Liver (tissue), 9 donors: ENCODE data around the gene IL23A. TPM values are rescaled to one million over a fixed set of nuclear protein-coding genes. Genes with fewer than 3 reads are reported as not detected.

ENCODE experiments used
- DNase-seq: peaks from one replicate; pipeline ENCODE4 v3.0.0-alpha.2; 2017; ENCODE audit warnings: low spot score
- H3K27ac ChIP-seq, 2 donors: one replicate each; pipeline ENCODE4 v1.7.0; 2013; ENCODE audit warnings: inconsistent platforms in 2 of 2, low read length in 2 of 2, control low read depth in 1 of 2, low read depth in 1 of 2, mild to moderate bottlenecking in 1 of 2
- H3K27me3 ChIP-seq, 4 donors: one replicate each; pipeline versions ENCODE4 v1.6.1 to v1.7.0; 2013; ENCODE audit warnings: low read length in 3 of 4, inconsistent platforms in 1 of 4, mild to moderate bottlenecking in 1 of 4, moderate library complexity in 1 of 4; ENCODE audit not compliant: control insufficient read depth in 4 of 4, insufficient read depth in 4 of 4
- H3K36me3 ChIP-seq, 4 donors: one replicate each; pipeline versions ENCODE4 v1.6.1 to v1.7.0; 2013; ENCODE audit warnings: low read length in 3 of 4, mild to moderate bottlenecking in 3 of 4, low read depth in 1 of 4, moderate library complexity in 1 of 4; ENCODE audit not compliant: control insufficient read depth in 4 of 4, insufficient read depth in 3 of 4
- H3K4me1 ChIP-seq, 4 donors: one replicate each; pipeline versions ENCODE4 v1.6.1 to v1.7.0; 2013; ENCODE audit warnings: low read length in 3 of 4, mild to moderate bottlenecking in 3 of 4, moderate library complexity in 1 of 4; ENCODE audit not compliant: control insufficient read depth in 4 of 4, insufficient read depth in 4 of 4
- H3K4me3 ChIP-seq, 3 donors: one replicate each; pipeline versions ENCODE4 v1.6.1 to v1.7.0; 2013; ENCODE audit warnings: low read length in 3 of 3, control low read depth in 1 of 3, low read depth in 1 of 3, mild to moderate bottlenecking in 1 of 3
- H3K9ac ChIP-seq, 2 donors: one replicate each; pipeline ENCODE4 v1.7.0; 2013; ENCODE audit warnings: low read length in 2 of 2, mild to moderate bottlenecking in 2 of 2, moderate library complexity in 2 of 2, control low read depth in 1 of 2, low read depth in 1 of 2
- H3K9me3 ChIP-seq, 4 donors: one replicate each; pipeline versions ENCODE4 v1.6.1 to v1.7.0; 2013; ENCODE audit warnings: low read length in 3 of 4; ENCODE audit not compliant: control insufficient read depth in 4 of 4
- EGR1 ChIP-seq, 2 donors: IDR thresholded peaks; 2 replicates each; pipeline ENCODE4 v1.6.1; 2016 to 2018; ENCODE audit warnings: antibody characterized with exemption in 2 of 2, low read depth in 2 of 2
- FOXA1 ChIP-seq: IDR thresholded peaks from 2 replicates; pipeline ENCODE4 v1.6.1; 2016; ENCODE audit warnings: antibody characterized with exemption
- FOXA2 ChIP-seq: IDR thresholded peaks from 2 replicates; pipeline ENCODE4 v1.6.1; 2016; ENCODE audit warnings: antibody characterized with exemption
- GABPA ChIP-seq, 2 donors: IDR thresholded peaks in 1 of 2; conservative IDR thresholded peaks in 1 of 2; 2 replicates each; pipeline ENCODE4 v1.6.1; 2016; ENCODE audit warnings: antibody characterized with exemption in 2 of 2, mild to moderate bottlenecking in 1 of 2, moderate library complexity in 1 of 2
- HNF4A ChIP-seq, 2 donors: conservative IDR thresholded peaks; 2 replicates each; pipeline ENCODE4 v1.6.1; 2016; ENCODE audit warnings: antibody characterized with exemption in 2 of 2, mild to moderate bottlenecking in 2 of 2
- HNF4G ChIP-seq: IDR thresholded peaks from 2 replicates; pipeline ENCODE4 v1.6.1; 2016; ENCODE audit warnings: antibody characterized with exemption
- JUND ChIP-seq, 2 donors: IDR thresholded peaks; 2 replicates each; pipeline ENCODE4 v1.6.1; 2016; ENCODE audit warnings: antibody characterized with exemption in 2 of 2
- NR2F2 ChIP-seq: IDR thresholded peaks from 2 replicates; pipeline ENCODE4 v1.6.1; 2016; ENCODE audit warnings: antibody characterized with exemption
- RAD21 ChIP-seq, 2 donors: IDR thresholded peaks; 2 replicates each; pipeline ENCODE4 v1.6.1; 2016; ENCODE audit warnings: antibody characterized with exemption in 2 of 2, mild to moderate bottlenecking in 2 of 2
- RXRA ChIP-seq, 2 donors: IDR thresholded peaks; 2 replicates each; pipeline ENCODE4 v1.6.1; 2017 to 2018; ENCODE audit warnings: antibody characterized with exemption in 2 of 2, mild to moderate bottlenecking in 1 of 2
- SP1 ChIP-seq: IDR thresholded peaks from 2 replicates; pipeline ENCODE4 v1.6.1; 2018; ENCODE audit warnings: antibody characterized with exemption, mild to moderate bottlenecking
- TAF1 ChIP-seq: conservative IDR thresholded peaks from 2 replicates; pipeline ENCODE4 v1.6.1; 2016; ENCODE audit warnings: antibody characterized with exemption, mild to moderate bottlenecking
- YY1 ChIP-seq: IDR thresholded peaks from 2 replicates; pipeline ENCODE4 v1.6.1; 2016; ENCODE audit warnings: antibody characterized with exemption, mild to moderate bottlenecking
- WGBS: extraction: QIAGEN DNeasy Blood & Tissue Kit; methylation state at CpG from one replicate; pipeline ENCODE4 v1.1.7; 2013; 5-methylcytosine and 5-hydroxymethylcytosine counted together
- polyA plus RNA-seq, 2 donors: library from polyadenylated mRNA; stranded (reverse) in 1 of 2; unstranded in 1 of 2; fragments of 200-250 nt in 1 of 2; fragments of >200 nt in 1 of 2; fragmentation: Nextera tagmentation in 1 of 2; extraction: Ambion mirVana in 1 of 2; gene quantifications; one replicate each; pipeline versions ENCODE4 v1.2.1 to v1.2.3, GENCODE V29; 2013 to 2015
- total RNA-seq, 2 donors: library from RNA; depleted of rRNA; stranded (reverse); fragments of >200 nt; gene quantifications; one replicate each; pipeline ENCODE4 v1.2.3, GENCODE V29; 2014
- TF ChIP-seq, protein P1 (sequence below): IDR thresholded peaks from 2 replicates; pipeline ENCODE4 v1.6.1; 2016; ENCODE audit warnings: antibody characterized with exemption
- TF ChIP-seq, protein P2 (sequence below): fragments of 150-350 bp; IDR thresholded peaks from 2 replicates; pipeline ENCODE4 v1.5.1; 2017; ENCODE audit warnings: improper control_type of control experiment, low read depth, low read length; ENCODE audit not compliant: missing input control
- TF ChIP-seq, protein P3 (sequence below): IDR thresholded peaks from 2 replicates; pipeline ENCODE4 v1.6.1; 2016; ENCODE audit warnings: antibody characterized with exemption, mild to moderate bottlenecking
- TF ChIP-seq, protein P4 (sequence below): IDR thresholded peaks from 2 replicates; pipeline ENCODE4 v1.6.1; 2016; ENCODE audit warnings: antibody characterized with exemption
- TF ChIP-seq, protein P5 (sequence below): IDR thresholded peaks from 2 replicates; pipeline ENCODE4 v1.6.1; 2016; ENCODE audit warnings: antibody characterized with exemption
- donor health status: healthy.
- donor health status: healthy.
- donor health status: healthy.
- donor health status: healthy.
- donor health status: healthy.

The IL23A gene
- total and polyA plus RNA-seq, 4 donors, result 0.14 to 0.25 (median 0.22) TPM; not detected in 1

DNA sequence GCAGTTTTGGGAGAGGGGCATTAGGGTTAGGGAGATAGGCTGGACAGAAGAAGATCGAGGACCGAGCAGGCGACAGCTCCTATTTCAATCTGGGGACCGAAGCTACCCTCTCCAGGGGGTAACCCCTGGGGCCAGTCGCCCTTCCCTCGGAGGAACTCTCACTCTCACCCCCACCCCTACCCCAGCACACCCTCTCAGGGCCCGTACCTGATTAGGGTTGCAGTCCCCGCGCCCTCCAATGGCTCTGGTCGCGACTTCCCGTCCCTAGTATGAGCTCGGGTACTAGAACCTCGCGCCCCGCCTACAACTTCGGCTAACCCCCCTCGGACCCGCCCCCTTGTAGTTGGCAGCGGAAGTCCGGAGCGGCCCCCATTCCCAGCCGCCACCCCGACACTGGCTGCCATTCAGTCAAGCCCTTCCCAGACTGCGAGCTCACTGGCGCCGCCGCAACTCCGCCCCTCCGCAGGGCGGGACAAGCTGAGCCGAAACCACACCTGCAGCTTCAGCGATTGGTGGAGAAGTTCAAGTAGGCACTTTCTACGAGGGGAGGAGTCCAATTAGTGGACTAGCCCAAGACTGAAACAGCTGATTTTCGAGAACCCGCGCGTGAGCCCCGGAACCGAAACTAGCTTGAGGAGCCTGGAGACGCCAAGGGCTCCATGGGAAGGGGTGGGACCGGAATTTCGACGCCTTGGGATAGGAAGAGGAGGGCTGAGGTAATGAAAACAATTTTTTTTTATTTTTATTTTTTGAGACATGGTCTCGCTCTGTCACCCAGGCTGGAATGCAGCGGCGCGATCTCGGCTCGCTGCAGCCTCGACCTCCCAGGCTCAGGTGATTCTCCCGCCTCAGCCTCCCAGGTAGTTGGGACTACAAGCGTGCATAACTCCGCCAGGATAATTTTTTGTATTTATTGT lies 21.4 kb downstream of the IL23A start, which contains the start of gene STAT2:
TSS of gene STAT2 (minus strand) at position 257 of the 917 bp plus-strand sequence. CDS start 3,536 bp downstream, outside the sequence.
- H3K27me3 ChIP-seq, result no peaks in the 10 kb centered on the region
- H3K27ac ChIP-seq, result peak within 1 kb of the TSS; percentile 75 to 92
- peak within 1 kb of the TSS; percentile 85 to 93 for H3K9ac ChIP-seq
- under 1% methylated on average over 54 of the region's 54 CpGs for WGBS
- H3K4me3 ChIP-seq, result peak within 1 kb of the TSS; percentile 80 to 96 (median 89)
- peaks cover 12 to 37% (median 29%) of the 10 kb centered on the region in 4 donors for H3K4me1 ChIP-seq
- TF ChIP-seq GABPA (IDR thresholded peaks at IDR 0.05 in 1 of 2, conservative IDR thresholded peaks at IDR 0.05 in 1 of 2) (peak; percentile 57 to 88), HNF4G (peak; percentile 54), NR2F2 (peak; percentile 53), SP1 (peak; percentile 96), HNF4A (conservative IDR thresholded peaks at IDR 0.05) (peak; percentile 78 to 82), RAD21 (IDR thresholded peaks at IDR 0.05) (peak; percentile 40 to 64), RXRA (IDR thresholded peaks at IDR 0.05) (peak; percentile 76 to 85), TAF1 (peak; percentile 94), JUND (IDR thresholded peaks at IDR 0.05) (peak; percentile 92), FOXA2 (peak; percentile 58), YY1 (peak; percentile 96), EGR1 (IDR thresholded peaks at IDR 0.05; ENCODE audit: low read depth in 2 of 2) (peak in 1 of 2 donors; percentile 40), FOXA1 (peak; percentile 89)
- TF ChIP-seq, protein P1, sequence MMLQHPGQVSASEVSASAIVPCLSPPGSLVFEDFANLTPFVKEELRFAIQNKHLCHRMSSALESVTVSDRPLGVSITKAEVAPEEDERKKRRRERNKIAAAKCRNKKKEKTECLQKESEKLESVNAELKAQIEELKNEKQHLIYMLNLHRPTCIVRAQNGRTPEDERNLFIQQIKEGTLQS, result peak; percentile 43
- TF ChIP-seq, protein P2, sequence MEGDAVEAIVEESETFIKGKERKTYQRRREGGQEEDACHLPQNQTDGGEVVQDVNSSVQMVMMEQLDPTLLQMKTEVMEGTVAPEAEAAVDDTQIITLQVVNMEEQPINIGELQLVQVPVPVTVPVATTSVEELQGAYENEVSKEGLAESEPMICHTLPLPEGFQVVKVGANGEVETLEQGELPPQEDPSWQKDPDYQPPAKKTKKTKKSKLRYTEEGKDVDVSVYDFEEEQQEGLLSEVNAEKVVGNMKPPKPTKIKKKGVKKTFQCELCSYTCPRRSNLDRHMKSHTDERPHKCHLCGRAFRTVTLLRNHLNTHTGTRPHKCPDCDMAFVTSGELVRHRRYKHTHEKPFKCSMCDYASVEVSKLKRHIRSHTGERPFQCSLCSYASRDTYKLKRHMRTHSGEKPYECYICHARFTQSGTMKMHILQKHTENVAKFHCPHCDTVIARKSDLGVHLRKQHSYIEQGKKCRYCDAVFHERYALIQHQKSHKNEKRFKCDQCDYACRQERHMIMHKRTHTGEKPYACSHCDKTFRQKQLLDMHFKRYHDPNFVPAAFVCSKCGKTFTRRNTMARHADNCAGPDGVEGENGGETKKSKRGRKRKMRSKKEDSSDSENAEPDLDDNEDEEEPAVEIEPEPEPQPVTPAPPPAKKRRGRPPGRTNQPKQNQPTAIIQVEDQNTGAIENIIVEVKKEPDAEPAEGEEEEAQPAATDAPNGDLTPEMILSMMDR, result no peak
- TF ChIP-seq, protein P3, sequence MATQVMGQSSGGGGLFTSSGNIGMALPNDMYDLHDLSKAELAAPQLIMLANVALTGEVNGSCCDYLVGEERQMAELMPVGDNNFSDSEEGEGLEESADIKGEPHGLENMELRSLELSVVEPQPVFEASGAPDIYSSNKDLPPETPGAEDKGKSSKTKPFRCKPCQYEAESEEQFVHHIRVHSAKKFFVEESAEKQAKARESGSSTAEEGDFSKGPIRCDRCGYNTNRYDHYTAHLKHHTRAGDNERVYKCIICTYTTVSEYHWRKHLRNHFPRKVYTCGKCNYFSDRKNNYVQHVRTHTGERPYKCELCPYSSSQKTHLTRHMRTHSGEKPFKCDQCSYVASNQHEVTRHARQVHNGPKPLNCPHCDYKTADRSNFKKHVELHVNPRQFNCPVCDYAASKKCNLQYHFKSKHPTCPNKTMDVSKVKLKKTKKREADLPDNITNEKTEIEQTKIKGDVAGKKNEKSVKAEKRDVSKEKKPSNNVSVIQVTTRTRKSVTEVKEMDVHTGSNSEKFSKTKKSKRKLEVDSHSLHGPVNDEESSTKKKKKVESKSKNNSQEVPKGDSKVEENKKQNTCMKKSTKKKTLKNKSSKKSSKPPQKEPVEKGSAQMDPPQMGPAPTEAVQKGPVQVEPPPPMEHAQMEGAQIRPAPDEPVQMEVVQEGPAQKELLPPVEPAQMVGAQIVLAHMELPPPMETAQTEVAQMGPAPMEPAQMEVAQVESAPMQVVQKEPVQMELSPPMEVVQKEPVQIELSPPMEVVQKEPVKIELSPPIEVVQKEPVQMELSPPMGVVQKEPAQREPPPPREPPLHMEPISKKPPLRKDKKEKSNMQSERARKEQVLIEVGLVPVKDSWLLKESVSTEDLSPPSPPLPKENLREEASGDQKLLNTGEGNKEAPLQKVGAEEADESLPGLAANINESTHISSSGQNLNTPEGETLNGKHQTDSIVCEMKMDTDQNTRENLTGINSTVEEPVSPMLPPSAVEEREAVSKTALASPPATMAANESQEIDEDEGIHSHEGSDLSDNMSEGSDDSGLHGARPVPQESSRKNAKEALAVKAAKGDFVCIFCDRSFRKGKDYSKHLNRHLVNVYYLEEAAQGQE, result peak; percentile 90
- TF ChIP-seq, protein P4, sequence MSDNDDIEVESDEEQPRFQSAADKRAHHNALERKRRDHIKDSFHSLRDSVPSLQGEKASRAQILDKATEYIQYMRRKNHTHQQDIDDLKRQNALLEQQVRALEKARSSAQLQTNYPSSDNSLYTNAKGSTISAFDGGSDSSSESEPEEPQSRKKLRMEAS, result peak; percentile 96
- TF ChIP-seq, protein P5, sequence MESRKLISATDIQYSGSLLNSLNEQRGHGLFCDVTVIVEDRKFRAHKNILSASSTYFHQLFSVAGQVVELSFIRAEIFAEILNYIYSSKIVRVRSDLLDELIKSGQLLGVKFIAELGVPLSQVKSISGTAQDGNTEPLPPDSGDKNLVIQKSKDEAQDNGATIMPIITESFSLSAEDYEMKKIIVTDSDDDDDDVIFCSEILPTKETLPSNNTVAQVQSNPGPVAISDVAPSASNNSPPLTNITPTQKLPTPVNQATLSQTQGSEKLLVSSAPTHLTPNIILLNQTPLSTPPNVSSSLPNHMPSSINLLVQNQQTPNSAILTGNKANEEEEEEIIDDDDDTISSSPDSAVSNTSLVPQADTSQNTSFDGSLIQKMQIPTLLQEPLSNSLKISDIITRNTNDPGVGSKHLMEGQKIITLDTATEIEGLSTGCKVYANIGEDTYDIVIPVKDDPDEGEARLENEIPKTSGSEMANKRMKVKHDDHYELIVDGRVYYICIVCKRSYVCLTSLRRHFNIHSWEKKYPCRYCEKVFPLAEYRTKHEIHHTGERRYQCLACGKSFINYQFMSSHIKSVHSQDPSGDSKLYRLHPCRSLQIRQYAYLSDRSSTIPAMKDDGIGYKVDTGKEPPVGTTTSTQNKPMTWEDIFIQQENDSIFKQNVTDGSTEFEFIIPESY, result peak; percentile 95
- no peaks in the 10 kb centered on the region for H3K9me3 ChIP-seq
- peak; percentile 98 for DNase-seq
- H3K36me3 ChIP-seq, result peaks cover 6 to 15% (median 12%) of the 10 kb centered on the region in 4 donors
